ENCODE results near the gene SLC4A1. TPM values are rescaled to one million over a fixed set of nuclear protein-coding genes. Genes with fewer than 3 reads are reported as not detected.

Gene SLC4A1
- polyA plus RNA-seq, 1 donor (not counting 4 experiments of a cell fraction or from before 2014, with no cell fraction given): not detected

GRCh38 chr17:44282264-44282663, 14.3 kb upstream of the SLC4A1 start:
- no peaks in the 10 kb centered on the region for H3K27me3 ChIP-seq (ENCODE audit: control insufficient read depth, extremely low read depth, insufficient read depth, low read length)
- TF ChIP-seq EZH2 (IDR thresholded peaks at IDR 0.05; ENCODE audit: low read length) (no peak), CTCF (optimal IDR thresholded peaks at IDR 0.05 in 1 of 3, IDR thresholded peaks at IDR 0.05 in 1 of 3, conservative IDR thresholded peaks at IDR 0.05 in 1 of 3; ENCODE audit: extremely low read depth in 1 of 3, insufficient read depth in 2 of 3, low read length in 3 of 3) (no peak)
- no peak overlapping the region for H2AFZ ChIP-seq (ENCODE audit: control insufficient read depth, low read length)
- DNase-seq (ENCODE audit: low read depth, low spot score) (no peak), FAIRE-seq (no peak)
- no peaks in the 10 kb centered on the region for H3K4me1 ChIP-seq (ENCODE audit: control insufficient read depth, extremely low read depth, insufficient read depth, low read length)
- no peak overlapping the region for H3K9ac ChIP-seq (ENCODE audit: control insufficient read depth, extremely low read depth, insufficient read depth, low read length)
- H3K79me2 ChIP-seq (ENCODE audit: control insufficient read depth, insufficient read depth, low read length): no peaks in the 10 kb centered on the region
- no peaks in the 10 kb centered on the region for H4K20me1 ChIP-seq (ENCODE audit: control insufficient read depth, extremely low read depth, insufficient read depth, low read length)
- H3K9me3 ChIP-seq (ENCODE audit: control insufficient read depth, low read depth, low read length): no peaks in the 10 kb centered on the region
- no peak overlapping the region for H3K4me2 ChIP-seq (ENCODE audit: control insufficient read depth, extremely low read depth, insufficient read depth, low read depth, low read length)
- H3K4me3 ChIP-seq (ENCODE audit: control insufficient read depth in 2 of 3, extremely low read depth in 1 of 3, insufficient read depth in 2 of 3, low read depth in 1 of 3, low read length in 3 of 3): no peak overlapping the region
- no peak overlapping the region for H3K27ac ChIP-seq (ENCODE audit: control insufficient read depth, insufficient read depth, low read length)
- dilution Hi-C loops (cut with MboI; ENCODE audit: extremely low pct_ligation_motif_present, low sequenced_read_pairs): no loop called here
- H3K9me1 ChIP-seq (ENCODE audit: control insufficient read depth, extremely low read depth, insufficient read depth, low read length): no peaks in the 10 kb centered on the region
- no peaks in the 10 kb centered on the region for H3K36me3 ChIP-seq (ENCODE audit: control insufficient read depth in 2 of 2, extremely low read depth in 1 of 2, insufficient read depth in 2 of 2, low read length in 2 of 2)

GRCh38 chr17:44281570-44281969, 13.6 kb upstream of the SLC4A1 start:
- H3K4me1 ChIP-seq (ENCODE audit: control insufficient read depth, extremely low read depth, insufficient read depth, low read length): no peaks in the 10 kb centered on the region
- FAIRE-seq (no peak), DNase-seq (ENCODE audit: low read depth, low spot score) (no peak)
- no peak overlapping the region for H3K4me3 ChIP-seq (ENCODE audit: control insufficient read depth in 2 of 3, extremely low read depth in 1 of 3, insufficient read depth in 2 of 3, low read depth in 1 of 3, low read length in 3 of 3)
- no peak overlapping the region for H2AFZ ChIP-seq (ENCODE audit: control insufficient read depth, low read length)
- H3K4me2 ChIP-seq (ENCODE audit: control insufficient read depth, extremely low read depth, insufficient read depth, low read depth, low read length): no peak overlapping the region
- no peaks in the 10 kb centered on the region for H3K27me3 ChIP-seq (ENCODE audit: control insufficient read depth, extremely low read depth, insufficient read depth, low read length)
- dilution Hi-C loops (cut with MboI; ENCODE audit: extremely low pct_ligation_motif_present, low sequenced_read_pairs): no loop called here
- H3K9ac ChIP-seq (ENCODE audit: control insufficient read depth, extremely low read depth, insufficient read depth, low read length): no peak overlapping the region
- H3K9me3 ChIP-seq (ENCODE audit: control insufficient read depth, low read depth, low read length): no peaks in the 10 kb centered on the region
- H3K36me3 ChIP-seq (ENCODE audit: control insufficient read depth in 2 of 2, extremely low read depth in 1 of 2, insufficient read depth in 2 of 2, low read length in 2 of 2): no peaks in the 10 kb centered on the region
- TF ChIP-seq EZH2 (IDR thresholded peaks at IDR 0.05; ENCODE audit: low read length) (no peak), CTCF (optimal IDR thresholded peaks at IDR 0.05 in 1 of 3, IDR thresholded peaks at IDR 0.05 in 1 of 3, conservative IDR thresholded peaks at IDR 0.05 in 1 of 3; ENCODE audit: extremely low read depth in 1 of 3, insufficient read depth in 2 of 3, low read length in 3 of 3) (no peak)
- no peaks in the 10 kb centered on the region for H3K79me2 ChIP-seq (ENCODE audit: control insufficient read depth, insufficient read depth, low read length)
- H4K20me1 ChIP-seq (ENCODE audit: control insufficient read depth, extremely low read depth, insufficient read depth, low read length): no peaks in the 10 kb centered on the region
- H3K27ac ChIP-seq (ENCODE audit: control insufficient read depth, insufficient read depth, low read length): no peak overlapping the region
- H3K9me1 ChIP-seq (ENCODE audit: control insufficient read depth, extremely low read depth, insufficient read depth, low read length): no peaks in the 10 kb centered on the region

Data from keratinocyte (primary cell).